ENCODE results near the gene ANTXR2. TPM values are rescaled to one million over a fixed set of nuclear protein-coding genes. Genes with fewer than 3 reads are reported as not detected.

The ANTXR2 gene
- total RNA-seq, 2 donors from 2014 or later: 47.4 to 121 TPM

DNA sequence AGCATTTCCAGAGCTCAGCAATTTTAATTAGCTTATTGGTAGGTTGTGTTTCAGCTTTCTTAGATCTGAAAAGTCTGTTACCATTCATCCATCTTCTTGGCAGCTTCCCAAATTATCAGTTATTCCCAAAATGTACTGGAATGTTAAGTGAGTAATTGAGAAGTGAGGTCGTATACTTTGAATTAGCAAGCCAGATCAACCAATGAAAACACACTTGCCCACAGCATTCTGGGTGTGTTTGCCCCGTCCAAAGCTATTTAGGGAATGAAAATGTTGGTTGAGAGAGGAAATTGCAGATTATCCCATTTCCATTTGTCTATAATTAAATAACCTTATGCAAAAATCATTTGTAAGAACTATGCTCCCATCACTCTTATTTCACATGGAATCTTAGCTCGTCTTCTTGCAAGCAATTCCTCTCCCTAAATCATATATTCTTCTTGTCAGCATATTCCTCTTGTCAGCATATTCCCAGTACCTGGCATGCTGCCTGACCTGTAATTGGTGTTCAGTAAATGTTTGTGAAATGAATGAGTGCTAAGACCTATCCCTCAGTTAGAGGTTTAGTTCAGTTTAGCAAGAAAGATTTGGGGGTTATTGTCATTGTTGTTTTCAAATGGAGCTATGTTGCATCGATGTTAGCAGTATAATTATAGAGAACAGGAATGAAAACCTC lies 23.3 kb upstream of the ANTXR2 start:
- Histone ChIP-seq H3K4me1 (no peaks in the 10 kb centered on the region), H3K4me3 (no peak overlapping the region), H3K36me3 (no peaks in the 10 kb centered on the region), H3K9me3 (no peaks in the 10 kb centered on the region), H3K27me3 (no peaks in the 10 kb centered on the region), H3K27ac (no peak overlapping the region), H3K9ac (ENCODE audit: low read depth in 2 of 2, low read length in 2 of 2) (no peak overlapping the region)
- TF ChIP-seq, protein P1, sequence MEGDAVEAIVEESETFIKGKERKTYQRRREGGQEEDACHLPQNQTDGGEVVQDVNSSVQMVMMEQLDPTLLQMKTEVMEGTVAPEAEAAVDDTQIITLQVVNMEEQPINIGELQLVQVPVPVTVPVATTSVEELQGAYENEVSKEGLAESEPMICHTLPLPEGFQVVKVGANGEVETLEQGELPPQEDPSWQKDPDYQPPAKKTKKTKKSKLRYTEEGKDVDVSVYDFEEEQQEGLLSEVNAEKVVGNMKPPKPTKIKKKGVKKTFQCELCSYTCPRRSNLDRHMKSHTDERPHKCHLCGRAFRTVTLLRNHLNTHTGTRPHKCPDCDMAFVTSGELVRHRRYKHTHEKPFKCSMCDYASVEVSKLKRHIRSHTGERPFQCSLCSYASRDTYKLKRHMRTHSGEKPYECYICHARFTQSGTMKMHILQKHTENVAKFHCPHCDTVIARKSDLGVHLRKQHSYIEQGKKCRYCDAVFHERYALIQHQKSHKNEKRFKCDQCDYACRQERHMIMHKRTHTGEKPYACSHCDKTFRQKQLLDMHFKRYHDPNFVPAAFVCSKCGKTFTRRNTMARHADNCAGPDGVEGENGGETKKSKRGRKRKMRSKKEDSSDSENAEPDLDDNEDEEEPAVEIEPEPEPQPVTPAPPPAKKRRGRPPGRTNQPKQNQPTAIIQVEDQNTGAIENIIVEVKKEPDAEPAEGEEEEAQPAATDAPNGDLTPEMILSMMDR (IDR thresholded peaks at IDR 0.05): no peak
- intact Hi-C loops (cut with DNase I): no loop called here
- DNase-seq: no peak

DNA sequence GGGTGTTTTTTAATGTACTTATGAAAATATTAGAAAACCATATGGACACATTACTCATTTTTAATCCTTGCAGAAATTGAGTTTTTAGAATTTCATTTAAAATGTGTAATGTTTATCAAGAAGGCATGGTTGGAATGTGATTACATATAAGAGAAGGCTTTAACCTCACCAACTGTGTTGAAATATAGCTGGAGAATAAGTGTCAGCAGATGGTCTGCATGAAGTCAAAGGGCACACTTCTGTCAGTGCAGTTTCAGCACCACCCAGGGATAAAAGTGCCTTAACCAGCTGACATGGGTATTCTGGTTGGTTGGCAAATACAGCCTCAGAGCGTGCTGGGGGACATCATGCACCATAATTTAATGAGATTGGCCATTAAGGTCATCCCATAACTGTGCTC lies 21.2 kb upstream of the ANTXR2 start:
- Histone ChIP-seq H3K4me3 (no peak overlapping the region), H3K36me3 (no peaks in the 10 kb centered on the region), H3K9me3 (no peaks in the 10 kb centered on the region), H3K4me1 (no peaks in the 10 kb centered on the region), H3K27me3 (no peaks in the 10 kb centered on the region), H3K27ac (no peak overlapping the region), H3K9ac (ENCODE audit: low read depth in 2 of 2, low read length in 2 of 2) (no peak overlapping the region)
- TF ChIP-seq, protein P1 (IDR thresholded peaks at IDR 0.05): no peak
- intact Hi-C loops (cut with DNase I): no loop called here
- no peak for DNase-seq

DNA sequence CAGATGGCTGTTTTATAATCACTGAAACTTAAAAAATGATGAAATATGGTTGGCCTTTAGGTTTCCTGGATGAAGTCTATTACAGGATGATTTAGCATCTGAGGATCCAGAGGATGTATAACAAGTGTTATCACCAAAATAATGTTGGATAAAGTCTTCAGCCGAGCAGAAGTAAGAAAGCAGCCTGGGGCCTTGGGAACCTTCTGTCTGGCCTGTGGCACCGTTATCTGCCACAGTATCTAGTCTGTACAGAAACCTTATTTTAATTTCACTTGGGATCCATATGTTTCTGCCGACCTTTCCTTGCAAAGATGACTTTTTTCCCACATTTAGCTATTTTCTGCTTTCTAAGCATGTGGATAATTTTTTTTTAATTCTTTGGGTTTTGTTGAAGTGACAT lies 20.5 kb upstream of the ANTXR2 start:
- TF ChIP-seq, protein P1 (IDR thresholded peaks at IDR 0.05): no peak
- H3K27me3 ChIP-seq: no peaks in the 10 kb centered on the region
- H3K27ac ChIP-seq: no peak overlapping the region
- no peak for DNase-seq
- H3K9ac ChIP-seq (ENCODE audit: low read depth in 2 of 2, low read length in 2 of 2): no peak overlapping the region
- no peaks in the 10 kb centered on the region for H3K4me1 ChIP-seq
- H3K9me3 ChIP-seq: no peaks in the 10 kb centered on the region
- H3K4me3 ChIP-seq: no peak overlapping the region
- intact Hi-C loops (cut with DNase I): no loop called here
- no peaks in the 10 kb centered on the region for H3K36me3 ChIP-seq

DNA sequence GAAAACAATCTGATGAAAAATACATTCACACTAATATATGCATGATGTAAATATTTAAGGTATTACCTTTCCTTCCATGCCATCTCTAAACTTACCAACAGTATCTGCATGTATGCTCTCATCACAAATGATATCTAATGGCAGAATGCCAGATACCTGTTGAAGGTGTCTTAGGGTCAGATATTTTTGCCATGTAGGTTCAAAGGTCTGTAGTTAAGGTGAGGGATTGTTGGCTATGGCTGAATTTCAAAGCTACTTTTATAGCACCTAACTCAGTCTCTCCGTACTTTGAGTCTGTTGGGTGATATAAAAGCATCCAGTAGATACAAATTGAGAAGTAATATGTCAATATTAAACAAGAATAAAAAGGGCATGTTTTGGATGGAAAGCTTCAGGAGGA lies 19.8 kb upstream of the ANTXR2 start:
- no peaks in the 10 kb centered on the region for H3K36me3 ChIP-seq
- no peak overlapping the region for H3K4me3 ChIP-seq
- H3K27ac ChIP-seq: no peak overlapping the region
- H3K4me1 ChIP-seq: no peaks in the 10 kb centered on the region
- no peaks in the 10 kb centered on the region for H3K27me3 ChIP-seq
- intact Hi-C loops (cut with DNase I): no loop called here
- no peaks in the 10 kb centered on the region for H3K9me3 ChIP-seq
- DNase-seq: no peak
- no peak overlapping the region for H3K9ac ChIP-seq (ENCODE audit: low read depth in 2 of 2, low read length in 2 of 2)
- TF ChIP-seq, protein P1 (IDR thresholded peaks at IDR 0.05): no peak

DNA sequence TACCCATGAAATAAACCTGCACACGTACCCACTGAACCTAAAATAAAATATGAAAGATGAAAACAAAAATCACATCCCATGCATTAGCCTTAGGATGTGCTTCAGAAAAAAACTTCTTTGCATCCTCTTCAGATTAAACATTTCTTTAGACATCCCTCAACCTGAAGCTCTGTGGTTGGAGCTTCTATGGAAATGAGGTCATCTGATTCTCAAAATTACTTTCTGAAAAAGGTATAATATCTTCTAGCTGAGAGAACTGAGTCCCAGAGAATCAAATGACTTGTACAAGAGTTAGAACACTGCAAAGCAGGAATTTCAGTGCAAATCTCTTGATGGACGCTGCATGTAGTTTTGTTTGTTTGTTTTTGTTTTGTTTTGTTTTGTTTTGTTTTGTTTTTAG lies 19.1 kb upstream of the ANTXR2 start:
- Histone ChIP-seq H3K4me1 (no peaks in the 10 kb centered on the region), H3K9me3 (no peaks in the 10 kb centered on the region), H3K9ac (ENCODE audit: low read depth in 2 of 2, low read length in 2 of 2) (no peak overlapping the region), H3K36me3 (no peaks in the 10 kb centered on the region), H3K27me3 (no peaks in the 10 kb centered on the region), H3K4me3 (no peak overlapping the region), H3K27ac (no peak overlapping the region)
- TF ChIP-seq, protein P1 (IDR thresholded peaks at IDR 0.05): no peak
- intact Hi-C loops (cut with DNase I): no loop called here
- no peak for DNase-seq

Data from colonic mucosa (tissue), 4 donors.